Small intestine (tissue), 7 donors: ENCODE data around the gene LUZP1. TPM values are rescaled to one million over a fixed set of nuclear protein-coding genes. Genes with fewer than 3 reads are reported as not detected.

Experiments
- DNase-seq, 2 donors: peaks; one replicate each; pipeline versions ENCODE4 v3.0.0 to v3.0.0-alpha.2; 2013
- FAIRE-seq: peaks from 2 replicates; lab custom pipeline; 2012; peaks lifted over from hg19 to GRCh38; lab: Jason Lieb, UNC
- H3K27ac ChIP-seq, 3 donors: one replicate each; pipeline ENCODE4 v1.5.1; 2013; ENCODE audit warnings: low read length in 2 of 3, mild to moderate bottlenecking in 2 of 3, control low read depth in 1 of 3, inconsistent platforms in 1 of 3, low read depth in 1 of 3, moderate library complexity in 1 of 3
- H3K27me3 ChIP-seq, 3 donors: one replicate each; pipeline ENCODE4 v1.6.1; 2013; ENCODE audit warnings: low read length in 3 of 3, inconsistent platforms in 1 of 3; ENCODE audit not compliant: control insufficient read depth in 3 of 3, insufficient read depth in 3 of 3
- H3K36me3 ChIP-seq, 3 donors: one replicate each; pipeline ENCODE4 v1.6.1; 2013; ENCODE audit warnings: low read length in 3 of 3, inconsistent platforms in 1 of 3, low read depth in 1 of 3, mild to moderate bottlenecking in 1 of 3, moderate library complexity in 1 of 3; ENCODE audit not compliant: control insufficient read depth in 3 of 3, insufficient read depth in 2 of 3
- H3K4me1 ChIP-seq, 3 donors: one replicate each; pipeline ENCODE4 v1.6.1; 2013; ENCODE audit warnings: low read length in 2 of 3, inconsistent platforms in 1 of 3, low read depth in 1 of 3, mild to moderate bottlenecking in 1 of 3, moderate library complexity in 1 of 3; ENCODE audit not compliant: control insufficient read depth in 3 of 3, insufficient read depth in 2 of 3
- H3K4me3 ChIP-seq, 3 donors: one replicate each; pipeline ENCODE4 v1.5.1; 2013; ENCODE audit warnings: low read length in 3 of 3, control low read depth in 1 of 3, inconsistent platforms in 1 of 3, low read depth in 1 of 3, mild to moderate bottlenecking in 1 of 3, moderate library complexity in 1 of 3
- H3K9me3 ChIP-seq, 2 donors: one replicate each; pipeline ENCODE4 v1.6.1; 2013; ENCODE audit warnings: low read depth in 1 of 2, low read length in 1 of 2; ENCODE audit not compliant: control insufficient read depth in 2 of 2, insufficient read depth in 1 of 2
- WGBS, 3 donors: extraction: QIAGEN DNeasy Blood & Tissue Kit; methylation state at CpG; one replicate each; pipeline ENCODE4 v1.1.7; 2013; 5-methylcytosine and 5-hydroxymethylcytosine counted together
- polyA plus RNA-seq, 4 donors: library from polyadenylated mRNA; stranded (reverse) in 3 of 4; unstranded in 1 of 4; fragments of 200-250 nt in 3 of 4; fragments of 120-200 nt in 1 of 4; gene quantifications; one replicate each; pipeline versions ENCODE4 v1.2.1 to v1.2.3, GENCODE V29; 2013
- donor health status: healthy with polysubstance abuse.
- donor health status: control.
- donor health status: control.
- donor health status: Bipolar disorder and iron deficiency.
- donor health status: healthy.

The LUZP1 gene
- polyA plus RNA-seq, 4 donors = 14.1 to 22.0 (median 19.5) TPM

DNA sequence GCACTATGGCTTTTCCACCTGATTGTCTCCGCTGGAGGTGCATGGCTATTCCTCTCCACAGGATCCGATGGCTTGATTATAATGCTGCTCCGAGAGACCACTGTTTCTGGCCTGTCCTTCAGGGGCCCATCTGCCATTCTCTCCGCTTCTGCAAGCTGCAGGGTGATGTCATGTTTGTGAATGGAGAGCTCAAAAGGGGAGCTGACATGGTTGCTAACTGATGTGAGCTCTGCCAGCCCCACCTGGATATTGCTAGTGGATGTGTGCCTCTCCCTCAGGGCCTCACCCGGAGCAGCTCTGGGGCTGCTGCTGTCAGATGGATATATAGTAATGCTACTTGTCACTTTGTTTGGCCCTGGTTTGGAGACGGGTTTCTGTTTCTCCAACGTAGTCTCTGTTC is 77.1 kb downstream of the LUZP1 start:
- Histone ChIP-seq H3K4me1 (no peaks in the 10 kb centered on the region), H3K9me3 (no peaks in the 10 kb centered on the region), H3K27me3 (no peaks in the 10 kb centered on the region), H3K27ac (no peak overlapping the region), H3K36me3 (peaks cover 30 to 60% (median 49%) of the 10 kb centered on the region in 3 donors), H3K4me3 (no peak overlapping the region)
- FAIRE-seq = no peak
- WGBS, 3 donors = 93 to 95% (median 95%) methylated on average over 7 of the region's 7 CpGs
- no peak for DNase-seq

DNA sequence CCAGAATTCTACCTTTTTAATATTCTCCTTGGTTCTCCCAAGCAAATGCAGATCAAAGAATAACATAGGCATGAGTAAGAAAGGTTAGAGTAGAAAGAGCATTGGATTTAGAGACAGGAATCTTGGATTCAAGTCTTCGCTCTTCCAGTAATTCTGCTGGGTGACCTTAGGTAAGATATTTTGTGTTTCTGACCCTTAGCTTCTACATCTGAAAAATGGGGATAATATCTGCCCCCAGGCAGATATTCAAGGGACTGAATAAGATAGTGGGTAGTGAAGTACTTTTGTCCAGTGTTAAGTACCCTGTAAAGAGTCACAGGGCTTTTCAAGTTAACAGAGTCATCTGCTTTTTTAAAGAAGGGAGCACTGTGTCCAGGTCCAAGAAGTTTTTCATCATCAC is 78.6 kb downstream of the LUZP1 start:
- H3K9me3 ChIP-seq = no peaks in the 10 kb centered on the region
- FAIRE-seq = no peak
- WGBS, 3 donors = 96 to 100% (median 100%) methylated on average over 1 of the region's 1 CpG

DNA sequence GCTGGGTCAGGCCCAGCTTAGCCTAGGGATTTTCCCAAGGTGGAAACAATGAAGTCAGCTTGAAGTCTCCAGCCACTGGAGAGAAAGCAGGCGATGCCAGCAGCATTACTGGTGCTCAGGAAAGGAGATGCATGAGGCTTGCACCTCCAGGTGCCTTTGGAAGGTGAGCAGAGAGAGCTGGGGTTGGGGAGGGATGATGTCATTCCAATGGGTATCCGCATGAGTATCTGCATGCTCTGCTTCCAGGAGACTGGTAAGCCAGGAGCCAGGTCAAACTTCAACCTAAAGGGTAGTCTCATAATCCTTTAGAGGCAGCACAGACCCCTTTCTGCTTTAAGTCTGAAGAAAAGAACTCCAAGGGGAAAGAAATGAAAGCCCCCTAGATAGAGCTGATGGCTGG is 80.6 kb downstream of the LUZP1 start:
- FAIRE-seq (no peak), DNase-seq (no peak)
- Histone ChIP-seq H3K4me1 (no peaks in the 10 kb centered on the region), H3K36me3 (peaks cover 39 to 78% (median 43%) of the 10 kb centered on the region in 3 donors), H3K27ac (no peak overlapping the region), H3K27me3 (no peaks in the 10 kb centered on the region), H3K9me3 (no peaks in the 10 kb centered on the region), H3K4me3 (no peak overlapping the region)
- WGBS, 3 donors = 91 to 95% (median 91%) methylated on average over 2 of the region's 2 CpGs

More for the DNA sequence above, 78.6 kb downstream of the LUZP1 start:
- H3K27me3 ChIP-seq = no peaks in the 10 kb centered on the region
- peaks cover 37 to 74% (median 48%) of the 10 kb centered on the region in 3 donors for H3K36me3 ChIP-seq
- no peaks in the 10 kb centered on the region for H3K4me1 ChIP-seq
- no peak overlapping the region for H3K27ac ChIP-seq
- DNase-seq = no peak
- H3K4me3 ChIP-seq = no peak overlapping the region

DNA sequence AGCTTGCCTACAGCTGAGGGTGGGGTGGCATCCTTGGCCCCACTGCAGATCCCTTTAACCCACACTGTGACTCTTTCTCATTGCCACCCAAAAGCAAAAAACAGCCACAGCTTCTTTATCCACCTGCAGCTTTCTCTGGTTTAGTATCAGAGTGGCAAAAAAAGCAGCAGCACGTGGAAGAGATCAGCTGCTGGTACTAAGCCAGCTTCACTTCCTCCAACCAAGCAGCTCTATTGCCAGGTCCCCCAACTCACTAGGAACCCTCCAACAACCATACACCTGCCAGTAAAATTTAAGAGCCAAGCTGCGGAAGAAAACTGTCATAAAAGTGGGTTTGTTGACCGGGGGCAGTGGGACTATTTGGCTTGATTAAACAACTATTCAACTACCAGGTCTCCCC is 83.0 kb downstream of the LUZP1 start:
- WGBS, 3 donors = 71 to 88% (median 82%) methylated on average over 3 of the region's 3 CpGs

DNA sequence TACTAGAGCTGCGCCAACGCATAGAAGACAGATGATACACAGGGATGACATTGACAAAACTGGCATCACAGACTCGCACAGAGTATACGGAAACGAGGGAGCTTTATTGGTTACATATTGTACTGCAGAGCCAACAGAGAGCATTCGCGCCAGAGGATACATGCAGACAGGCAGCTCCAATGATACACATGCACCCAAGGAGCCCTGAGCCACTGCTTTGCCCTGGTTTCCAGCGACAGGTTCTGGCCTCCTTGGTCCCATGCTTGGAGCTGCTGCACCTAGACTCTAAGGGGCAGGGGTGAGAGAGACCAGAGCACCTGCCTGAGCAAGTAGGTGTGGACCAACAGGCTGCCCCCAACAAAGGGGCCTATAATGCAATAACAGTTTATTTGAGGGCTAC is 83.8 kb downstream of the LUZP1 start:
- Histone ChIP-seq H3K9me3 (no peaks in the 10 kb centered on the region), H3K27me3 (no peaks in the 10 kb centered on the region), H3K36me3 (peaks cover 25 to 78% (median 35%) of the 10 kb centered on the region in 3 donors), H3K27ac (no peak overlapping the region), H3K4me1 (no peaks in the 10 kb centered on the region), H3K4me3 (no peak overlapping the region)
- WGBS, 3 donors = 93 to 95% (median 93%) methylated on average over 8 of the region's 8 CpGs
- DNase-seq = no peak
- no peak for FAIRE-seq

More for the DNA sequence above, 83.0 kb downstream of the LUZP1 start:
- no peaks in the 10 kb centered on the region for H3K27me3 ChIP-seq
- no peaks in the 10 kb centered on the region for H3K9me3 ChIP-seq
- peaks cover 25 to 75% (median 35%) of the 10 kb centered on the region in 3 donors for H3K36me3 ChIP-seq
- no peak overlapping the region for H3K4me3 ChIP-seq
- H3K4me1 ChIP-seq = no peaks in the 10 kb centered on the region
- no peak overlapping the region for H3K27ac ChIP-seq
- DNase-seq (no peak), FAIRE-seq (no peak)

DNA sequence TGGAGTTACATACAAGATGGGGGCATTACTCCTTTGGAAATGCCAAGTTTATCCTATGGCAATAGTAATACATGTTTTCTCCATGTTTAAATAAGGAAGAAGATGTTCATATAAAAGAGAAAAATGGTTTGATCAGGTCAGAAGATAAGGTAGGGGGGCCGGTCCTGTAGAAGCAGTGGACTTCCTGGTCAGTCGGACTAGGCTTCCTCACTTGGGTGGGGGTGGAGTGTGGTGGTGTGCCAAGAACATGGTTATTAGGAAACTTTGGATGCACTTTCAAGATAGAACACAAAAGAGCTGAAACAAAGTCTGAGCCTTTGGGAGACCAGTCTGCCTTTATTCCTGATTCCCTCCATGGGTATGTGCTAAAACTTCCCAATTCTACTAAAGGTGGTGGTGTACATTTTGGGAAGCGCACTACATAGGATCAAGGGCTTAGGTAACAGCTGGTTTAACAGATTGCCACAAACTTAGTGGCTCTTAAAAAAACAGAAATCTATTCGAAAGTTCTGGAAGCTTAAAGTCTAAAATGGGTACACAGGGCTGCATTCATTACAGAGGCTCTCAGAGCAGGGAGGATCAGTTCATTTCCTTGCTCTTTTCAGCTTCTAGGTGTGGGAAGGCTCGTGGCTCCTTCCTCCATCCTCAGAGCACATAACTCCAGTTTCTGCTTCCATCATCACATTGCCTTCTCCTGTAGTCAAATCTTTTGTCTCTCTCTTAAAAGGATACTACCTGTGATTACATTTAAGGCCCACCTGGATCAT is 84.8 kb downstream of the LUZP1 start:
- FAIRE-seq (no peak), DNase-seq (no peak)
- Histone ChIP-seq H3K9me3 (no peaks in the 10 kb centered on the region), H3K4me1 (no peaks in the 10 kb centered on the region), H3K27me3 (no peaks in the 10 kb centered on the region), H3K27ac (no peak overlapping the region), H3K4me3 (no peak overlapping the region), H3K36me3 (peaks cover 25 to 78% (median 32%) of the 10 kb centered on the region in 3 donors)
- WGBS, 3 donors = 55 to 73% (median 65%) methylated on average over 5 of the region's 5 CpGs

DNA sequence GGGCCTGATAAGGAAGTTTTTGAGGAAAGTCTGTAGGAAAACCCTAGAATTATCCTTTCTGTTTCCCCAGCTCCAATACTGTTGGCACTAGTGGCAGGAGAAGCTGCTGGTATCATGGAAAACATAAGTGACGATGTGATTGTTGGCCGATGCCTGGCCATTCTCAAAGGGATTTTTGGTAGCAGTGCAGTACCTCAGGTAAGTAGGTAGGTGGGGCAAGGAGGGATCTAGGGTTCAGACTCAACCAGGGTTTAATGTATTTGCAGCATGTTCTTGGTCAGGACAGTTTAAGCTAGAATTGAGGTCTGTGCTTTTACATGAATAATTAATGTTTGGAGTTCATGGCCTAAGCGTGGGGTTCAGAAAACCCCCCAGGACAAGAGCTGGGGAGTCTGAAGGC is 87.3 kb downstream of the LUZP1 start:
- Histone ChIP-seq H3K4me1 (no peaks in the 10 kb centered on the region), H3K27ac (no peak overlapping the region), H3K36me3 (peaks cover 14 to 68% (median 27%) of the 10 kb centered on the region in 3 donors), H3K27me3 (no peaks in the 10 kb centered on the region), H3K9me3 (no peaks in the 10 kb centered on the region), H3K4me3 (no peak overlapping the region)
- WGBS, 3 donors = 90 to 94% (median 92%) methylated on average over 3 of the region's 3 CpGs
- DNase-seq (no peak), FAIRE-seq (no peak)

DNA sequence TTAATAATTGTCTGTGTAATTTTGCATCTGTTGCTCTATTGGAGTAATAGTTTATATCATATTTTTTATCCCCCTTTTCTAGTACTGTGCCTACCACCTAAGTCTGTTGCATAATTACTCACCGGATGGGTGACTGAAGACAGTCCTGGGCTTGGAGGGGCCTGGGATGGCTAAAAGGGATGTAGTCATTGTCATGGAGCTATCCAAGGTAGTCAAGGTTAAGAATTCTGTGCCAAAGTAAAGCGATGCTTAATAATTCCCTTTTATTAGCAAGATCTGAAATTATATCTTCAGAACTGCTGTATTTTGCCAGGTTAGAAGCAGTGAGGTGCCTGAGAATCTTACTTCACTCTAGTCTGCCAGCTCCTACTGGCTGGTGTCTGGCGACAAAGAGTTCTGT is 87.8 kb downstream of the LUZP1 start:
- DNase-seq = no peak
- Histone ChIP-seq H3K4me3 (no peak overlapping the region), H3K27me3 (no peaks in the 10 kb centered on the region), H3K4me1 (no peaks in the 10 kb centered on the region), H3K36me3 (peaks cover 12 to 63% (median 25%) of the 10 kb centered on the region in 3 donors), H3K9me3 (no peaks in the 10 kb centered on the region), H3K27ac (no peak overlapping the region)
- 92 to 97% (median 95%) methylated on average over 3 of the region's 3 CpGs for WGBS, 3 donors
- no peak for FAIRE-seq
